ENCODE data around the gene HOXC11.

Gene HOXC11

GRCh38 chr12:53999559-54000115 is 26.7 kb downstream of the HOXC11 start:
- no peak for DNase-seq (ENCODE audit: low read depth)
- in situ Hi-C loops (cut with HindIII; ENCODE audit: low sequenced_read_pairs) = no loop called here
- no peak overlapping the region for H3K4me3 ChIP-seq (ENCODE audit: low read depth, low read length)
- TF ChIP-seq CTCF (IDR thresholded peaks at IDR 0.05; ENCODE audit: low read depth, low read length, missing control alignments) = no peak

GRCh38 chr12:54000116-54001114 is 27.5 kb downstream of the HOXC11 start, which contains the start of gene HOXC9:
Gene HOXC9 (plus strand): TSS chr12:54000161. CDS start chr12:54000189, 28 bp downstream.
- no peak within 1 kb of the TSS for H3K4me3 ChIP-seq (ENCODE audit: low read depth, low read length)
- DNase-seq (ENCODE audit: low read depth) = no peak
- no peak for TF ChIP-seq CTCF (IDR thresholded peaks at IDR 0.05; ENCODE audit: low read depth, low read length, missing control alignments)
- in situ Hi-C loops (cut with HindIII; ENCODE audit: low sequenced_read_pairs) = no loop called here

GRCh38 chr12:54001283-54002187 is 28.6 kb downstream of the HOXC11 start:
- TF ChIP-seq CTCF (IDR thresholded peaks at IDR 0.05; ENCODE audit: low read depth, low read length, missing control alignments) = no peak
- H3K4me3 ChIP-seq (ENCODE audit: low read depth, low read length) = no peak overlapping the region
- DNase-seq (ENCODE audit: low read depth) = no peak
- in situ Hi-C loops (cut with HindIII; ENCODE audit: low sequenced_read_pairs) = no loop called here

- H3K4me3 ChIP-seq (ENCODE audit: low read depth, low read length) = no peak overlapping the region
- in situ Hi-C loops (cut with HindIII; ENCODE audit: low sequenced_read_pairs) = no loop called here
- no peak for DNase-seq (ENCODE audit: low read depth)
These were observed 29.5 kb downstream of the HOXC11 start for GRCh38 chr12:54002278-54002914.

GRCh38 chr12:54002915-54003389 is 30.0 kb downstream of the HOXC11 start:
- in situ Hi-C loops (cut with HindIII; ENCODE audit: low sequenced_read_pairs) = no loop called here
- no peak overlapping the region for H3K4me3 ChIP-seq (ENCODE audit: low read depth, low read length)
- no peak for DNase-seq (ENCODE audit: low read depth)
- TF ChIP-seq CTCF (IDR thresholded peaks at IDR 0.05; ENCODE audit: low read depth, low read length, missing control alignments) = no peak

More at GRCh38 chr12:54002278-54002914, 29.5 kb downstream of the HOXC11 start:
- TF ChIP-seq CTCF (IDR thresholded peaks at IDR 0.05; ENCODE audit: low read depth, low read length, missing control alignments) = no peak

Data from astrocyte of the cerebellum (primary cell).